Calu3 (cell line): ENCODE measurements around the gene P2RY12. TPM values are rescaled to one million over a fixed set of nuclear protein-coding genes. Genes with fewer than 3 reads are reported as not detected.

Source experiments
- BruUV-seq: library from RNA; stranded (reverse); fragments of 400-500 nt; replicated peaks from 2 replicates; lab custom pipeline; 2021; lab: Mats Ljungman, UMichigan
- CTCF ChIA-PET: fragments of 300-600 bp; sonication (Branson Sonifier 250); formaldehyde crosslinking; loops from one replicate; lab custom pipeline; 2022; ENCODE audit warnings: antibody characterized with exemption; lab: Charles Lee
- DNase-seq: peaks from one replicate; pipeline ENCODE4 v3.0.0; 2022
- H3K27ac Mint-ChIP-seq: one replicate; pipeline ENCODE4 v1.8.0; 2022; ENCODE audit warnings: mixed read lengths; ENCODE audit not compliant: unreplicated experiment
- H3K27me3 Mint-ChIP-seq: one replicate; pipeline ENCODE4 v1.8.0; 2022; ENCODE audit warnings: mixed read lengths; ENCODE audit not compliant: unreplicated experiment
- H3K36me3 Mint-ChIP-seq: one replicate; pipeline ENCODE4 v1.8.0; 2022; ENCODE audit warnings: mild to moderate bottlenecking, moderate library complexity, mixed read lengths; ENCODE audit not compliant: insufficient read depth, unreplicated experiment
- H3K4me1 Mint-ChIP-seq: one replicate; pipeline ENCODE4 v1.8.0; 2022; ENCODE audit warnings: mild to moderate bottlenecking, low read depth, mixed read lengths; ENCODE audit not compliant: unreplicated experiment
- H3K4me3 Mint-ChIP-seq: one replicate; pipeline ENCODE4 v1.8.0; 2022; ENCODE audit warnings: mild to moderate bottlenecking, low read depth, moderate library complexity, mixed read lengths; ENCODE audit not compliant: unreplicated experiment
- H3K9me3 Mint-ChIP-seq: one replicate; pipeline ENCODE4 v1.8.0; 2022; ENCODE audit warnings: low read depth, mixed read lengths; ENCODE audit not compliant: unreplicated experiment
- intact Hi-C: fragments of 100-400 bp; cut with micrococcal nuclease; formaldehyde crosslinking; loops from one replicate; pipeline ENCODE4 v1.10.0; 2022; ENCODE audit not compliant: unreplicated experiment
- total RNA-seq: library from RNA; stranded (reverse); gene quantifications from 2 replicates; pipeline ENCODE4 v1.2.3, GENCODE V29; 2022
- TF ChIP-seq, protein P1 (sequence below): fragments of 200-600 bp; IDR thresholded peaks from one replicate; pipeline ENCODE4 v1.8.0; 2022; ENCODE audit warnings: antibody characterized with exemption; ENCODE audit not compliant: unreplicated experiment

The P2RY12 gene
- total RNA-seq, 1 experiment from 2014 or later, result not detected

DNA sequence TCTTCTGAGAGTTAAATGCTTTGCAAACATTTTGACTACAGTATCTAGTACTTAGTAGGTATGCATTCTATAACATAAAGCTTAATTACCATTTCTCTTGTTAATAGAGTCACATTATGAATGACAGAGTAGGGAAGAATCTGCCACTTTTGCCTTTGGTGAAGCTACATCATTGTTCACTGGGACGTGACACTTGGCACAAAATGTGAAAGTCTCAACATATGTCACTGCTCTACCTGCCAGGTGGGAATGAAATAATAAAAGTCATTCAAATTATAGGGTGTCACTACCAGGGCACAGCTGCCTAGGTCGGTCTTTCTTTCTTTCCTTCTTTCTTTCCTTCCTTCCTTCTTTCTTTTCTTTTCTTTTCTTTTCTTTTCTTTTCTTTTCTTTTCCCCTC is 85.5 kb downstream of the P2RY12 start:
- no peak overlapping the region for H3K27ac Mint-ChIP-seq
- TF ChIP-seq, protein P1, sequence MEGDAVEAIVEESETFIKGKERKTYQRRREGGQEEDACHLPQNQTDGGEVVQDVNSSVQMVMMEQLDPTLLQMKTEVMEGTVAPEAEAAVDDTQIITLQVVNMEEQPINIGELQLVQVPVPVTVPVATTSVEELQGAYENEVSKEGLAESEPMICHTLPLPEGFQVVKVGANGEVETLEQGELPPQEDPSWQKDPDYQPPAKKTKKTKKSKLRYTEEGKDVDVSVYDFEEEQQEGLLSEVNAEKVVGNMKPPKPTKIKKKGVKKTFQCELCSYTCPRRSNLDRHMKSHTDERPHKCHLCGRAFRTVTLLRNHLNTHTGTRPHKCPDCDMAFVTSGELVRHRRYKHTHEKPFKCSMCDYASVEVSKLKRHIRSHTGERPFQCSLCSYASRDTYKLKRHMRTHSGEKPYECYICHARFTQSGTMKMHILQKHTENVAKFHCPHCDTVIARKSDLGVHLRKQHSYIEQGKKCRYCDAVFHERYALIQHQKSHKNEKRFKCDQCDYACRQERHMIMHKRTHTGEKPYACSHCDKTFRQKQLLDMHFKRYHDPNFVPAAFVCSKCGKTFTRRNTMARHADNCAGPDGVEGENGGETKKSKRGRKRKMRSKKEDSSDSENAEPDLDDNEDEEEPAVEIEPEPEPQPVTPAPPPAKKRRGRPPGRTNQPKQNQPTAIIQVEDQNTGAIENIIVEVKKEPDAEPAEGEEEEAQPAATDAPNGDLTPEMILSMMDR, result no peak
- H3K9me3 Mint-ChIP-seq, result no peaks in the 10 kb centered on the region
- no peak for DNase-seq
- no peak overlapping the region for H3K4me3 Mint-ChIP-seq
- BruUV-seq, result no TSS peak
- no peaks in the 10 kb centered on the region for H3K36me3 Mint-ChIP-seq
- CTCF ChIA-PET, result no interaction called here
- H3K27me3 Mint-ChIP-seq, result no peaks in the 10 kb centered on the region
- peaks cover 17% of the 10 kb centered on the region for H3K4me1 Mint-ChIP-seq
- intact Hi-C loops, result no loop called here

DNA sequence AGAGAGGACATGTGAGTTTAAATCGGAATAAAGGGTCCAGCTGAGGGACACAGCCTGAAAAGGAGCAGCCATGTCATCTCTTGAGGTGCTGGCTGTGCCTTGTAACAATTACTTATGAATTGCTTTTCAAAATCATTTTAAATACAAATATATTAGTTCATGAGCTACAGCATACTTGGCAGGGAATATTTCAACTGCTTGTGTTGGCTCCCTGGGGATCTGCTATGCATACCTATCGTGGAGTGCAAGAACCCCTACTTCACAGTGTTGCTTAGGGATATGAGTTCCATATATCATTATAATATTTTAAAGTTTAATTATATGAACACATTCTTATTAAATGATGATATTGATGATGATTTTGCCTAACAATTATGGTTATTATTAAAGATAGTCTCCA is 87.1 kb downstream of the P2RY12 start:
- no TSS peak for BruUV-seq
- Mint-ChIP-seq H3K36me3 (no peaks in the 10 kb centered on the region), H3K9me3 (no peaks in the 10 kb centered on the region), H3K4me1 (peaks cover 1% of the 10 kb centered on the region), H3K4me3 (no peak overlapping the region), H3K27me3 (no peaks in the 10 kb centered on the region), H3K27ac (no peak overlapping the region)
- CTCF ChIA-PET, result no interaction called here
- TF ChIP-seq, protein P1, result no peak
- DNase-seq, result no peak
- intact Hi-C loops, result loop anchor here (2.0 kb wide), 1 partner anchor 543 kb away; no protein-coding TSS in a partner anchor

DNA sequence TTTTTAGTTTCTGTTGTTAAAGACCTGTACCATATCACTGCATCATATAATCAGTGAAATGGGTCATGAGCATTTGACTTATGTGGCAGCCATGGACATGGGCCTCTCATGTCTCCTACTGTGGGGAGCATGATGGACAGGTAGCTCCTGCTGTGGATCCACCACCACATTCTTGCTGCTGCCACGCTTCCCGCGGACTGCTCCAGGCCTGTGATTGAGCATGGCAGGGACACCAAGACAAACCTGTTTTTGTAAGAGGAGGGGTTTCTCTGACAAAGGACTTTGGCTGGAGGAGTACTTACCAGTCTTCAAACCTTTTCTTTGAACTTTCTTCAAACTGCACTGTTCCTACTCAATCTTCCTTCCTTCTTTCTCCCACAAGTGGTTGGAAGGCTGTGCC is 88.3 kb downstream of the P2RY12 start:
- no peaks in the 10 kb centered on the region for H3K27me3 Mint-ChIP-seq
- H3K4me1 Mint-ChIP-seq, result no peaks in the 10 kb centered on the region
- no peaks in the 10 kb centered on the region for H3K9me3 Mint-ChIP-seq
- no peak overlapping the region for H3K27ac Mint-ChIP-seq
- no peak for DNase-seq
- H3K36me3 Mint-ChIP-seq, result no peaks in the 10 kb centered on the region
- intact Hi-C loops, result loop anchor here (2.0 kb wide), 1 partner anchor 545 kb away; no protein-coding TSS in a partner anchor
- H3K4me3 Mint-ChIP-seq, result no peak overlapping the region
- no TSS peak for BruUV-seq
- TF ChIP-seq, protein P1, result no peak
- CTCF ChIA-PET, result no interaction called here

DNA sequence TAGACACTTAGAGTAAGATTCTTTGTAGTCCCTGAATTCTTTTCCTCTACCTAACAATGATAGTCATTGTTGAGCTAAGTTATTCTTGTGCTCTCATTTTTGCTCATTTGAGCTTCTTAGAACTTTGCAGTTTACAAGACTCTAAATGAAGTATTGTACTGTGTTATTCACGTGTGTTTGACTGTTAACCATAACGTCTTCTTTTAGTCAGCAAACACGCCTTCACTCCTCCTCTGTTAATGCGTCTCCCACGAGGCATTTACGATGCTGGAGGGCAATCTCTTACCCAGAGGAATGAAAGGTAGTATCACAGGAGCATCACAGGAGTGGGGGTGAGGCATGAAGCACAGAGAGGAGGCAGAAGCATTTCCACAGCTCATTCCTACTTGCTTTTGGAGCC is 91.4 kb downstream of the P2RY12 start:
- H3K27ac Mint-ChIP-seq, result no peak overlapping the region
- no peak for DNase-seq
- TF ChIP-seq, protein P1, result no peak
- H3K27me3 Mint-ChIP-seq, result no peaks in the 10 kb centered on the region
- no peaks in the 10 kb centered on the region for H3K9me3 Mint-ChIP-seq
- no peaks in the 10 kb centered on the region for H3K4me1 Mint-ChIP-seq
- BruUV-seq, result no TSS peak
- intact Hi-C loops, result loop anchor here (5.0 kb wide), 1 partner anchor 139 kb away; no protein-coding TSS in a partner anchor
- H3K4me3 Mint-ChIP-seq, result no peak overlapping the region
- CTCF ChIA-PET, result interaction anchor here (0.5 to 1.9 kb wide), 5 partner anchors 12 to 130 kb away, joined by 3 to 10 read pairs (median 4); no protein-coding TSS in a partner anchor
- no peaks in the 10 kb centered on the region for H3K36me3 Mint-ChIP-seq
